ENCODE measurements around the gene PNPLA7. TPM values are rescaled to one million over a fixed set of nuclear protein-coding genes. Genes with fewer than 3 reads are reported as not detected.

PNPLA7 gene
- polyA plus RNA-seq, 1 of the 3 experiments (the other 2 are of a cell fraction) = 0.99 TPM

- Histone ChIP-seq H2AFZ (ENCODE audit: low read depth) (no peak overlapping the region), H3K4me3 (ENCODE audit: low read depth in 2 of 2, low read length in 1 of 2) (no peak overlapping the region), H3K9ac (no peak overlapping the region), H3K27me3 (ENCODE audit: insufficient read depth) (no peaks in the 10 kb centered on the region), H3K79me2 (ENCODE audit: insufficient read depth) (peaks cover 15% of the 10 kb centered on the region; the same call in 1 of the 2 replicates), H4K20me1 (ENCODE audit: insufficient read depth) (0 out of 2 replicates have a peak, but pooled peaks cover 4% of the 10 kb centered on the region), H3K36me3 (replicated peaks in 1 of 2; ENCODE audit: control insufficient read depth in 1 of 2, insufficient read depth in 2 of 2, low read length in 1 of 2) (no peaks in the 10 kb centered on the region), H3K27ac (ENCODE audit: low read depth in 2 of 2, low read length in 1 of 2) (peak overlapping the region in 1 of 2 experiments; percentile 54; a peak in 1 of 4 replicates), H3K4me2 (peak overlapping the region; percentile 60; the same call in 1 of the 2 replicates), H3F3A (replicated peaks; ENCODE audit: insufficient read depth) (peaks cover 15% of the 10 kb centered on the region), H3K4me1 (ENCODE audit: control insufficient read depth in 1 of 2, insufficient read depth in 2 of 2, low read depth in 1 of 2, low read length in 1 of 2) (peaks cover 3 to 19% of the 10 kb centered on the region in 2 experiments; a peak in 3 of 4 replicates), H3K9me3 (no peaks in the 10 kb centered on the region), H3K9me2 (no peaks in the 10 kb centered on the region)
- DNase-seq = no peak
- WGBS (ENCODE audit: low lambda C conversion rate) = 50% methylated on average over 22 of the region's 30 CpGs
- ChIA-PET CTCF (interaction anchor here (0.6 to 1.8 kb wide), 3 partner anchors 11 to 632 kb away, joined by 4 to 10 read pairs (median 4); partner anchors contain the start of genes EXD3 and NOXA1), POLR2A (interaction anchor here (1.2 kb wide), 1 partner anchor 10 kb away, joined by 3 read pairs; no protein-coding TSS in a partner anchor)
- no peak for TF ChIP-seq RCOR1 (IDR thresholded peaks at IDR 0.05; ENCODE audit: low read length)
- peak; percentile 72; the same call in 1 of the 2 replicates for TF ChIP-seq JUND (IDR thresholded peaks at IDR 0.05)
- no peak for TF ChIP-seq FOXJ3 (CRISPR knock-in tag; IDR thresholded peaks at IDR 0.05)
- TF ChIP-seq MAX (IDR thresholded peaks at IDR 0.05; ENCODE audit: low read depth) = peak; percentile 62; the same call in 1 of the 2 replicates
- no peak for TF ChIP-seq USF2 (IDR thresholded peaks at IDR 0.05; ENCODE audit: borderline replicate concordance, low read depth, low read length)
- TF ChIP-seq USF1 (IDR thresholded peaks at IDR 0.05; ENCODE audit: borderline replicate concordance, low read depth) = peak; percentile 46; the same call in 1 of the 2 replicates
- no peak for TF ChIP-seq ELF1 (IDR thresholded peaks at IDR 0.05)
- TF ChIP-seq NFIC (IDR thresholded peaks at IDR 0.05; ENCODE audit: borderline replicate concordance) = peak; percentile 90
- peak; percentile 85 for TF ChIP-seq FOSL2 (IDR thresholded peaks at IDR 0.05; ENCODE audit: borderline replicate concordance, low read depth)
- no peak for TF ChIP-seq FOXM1 (IDR thresholded peaks at IDR 0.05; ENCODE audit: low read depth)
- TF ChIP-seq POLR2AphosphoS5 (IDR thresholded peaks at IDR 0.05; ENCODE audit: low read depth, low read length) = no peak
- TF ChIP-seq TAF1 (IDR thresholded peaks at IDR 0.05; ENCODE audit: borderline replicate concordance, low read depth, low read length) = no peak
- TF ChIP-seq SIN3A (IDR thresholded peaks at IDR 0.05; ENCODE audit: borderline replicate concordance, low read depth, low read length) = no peak
- TF ChIP-seq PBX3 (IDR thresholded peaks at IDR 0.05) = no peak; the same call in 1 of the 2 replicates
- TF ChIP-seq IRF3 (IDR thresholded peaks at IDR 0.05; ENCODE audit: low read depth, low read length) = no peak
- no peak for TF ChIP-seq MEF2A (IDR thresholded peaks at IDR 0.05; ENCODE audit: borderline replicate concordance, low read depth)
- TF ChIP-seq ZBTB33 (IDR thresholded peaks at IDR 0.05; ENCODE audit: borderline replicate concordance, low read depth) = 0 out of 2 replicates have a peak, but pooled peaks have one; percentile 32
- TF ChIP-seq RFX5 (IDR thresholded peaks at IDR 0.05; ENCODE audit: low read length) = no peak
- TF ChIP-seq TEAD4 (IDR thresholded peaks at IDR 0.05; ENCODE audit: borderline replicate concordance, insufficient read depth) = peak; percentile 84
- peak in 1 of 2 experiments; percentile 16; a peak in 1 of 4 replicates for TF ChIP-seq EP300 (IDR thresholded peaks at IDR 0.05; ENCODE audit: borderline replicate concordance in 1 of 2, low read depth in 1 of 2, low read length in 1 of 2)
- no peak for TF ChIP-seq SMC3 (IDR thresholded peaks at IDR 0.05; ENCODE audit: low read depth, low read length)
- TF ChIP-seq GABPA (IDR thresholded peaks at IDR 0.05; ENCODE audit: low read depth) = no peak
- no peak for TF ChIP-seq MXI1 (IDR thresholded peaks at IDR 0.05; ENCODE audit: low read depth, low read length)
- peak; percentile 73; the same call in 1 of the 2 replicates for TF ChIP-seq RXRA (IDR thresholded peaks at IDR 0.05; ENCODE audit: borderline replicate concordance, low read depth)
- TF ChIP-seq NRF1 (IDR thresholded peaks at IDR 0.05; ENCODE audit: low read depth, low read length) = no peak
Observed at GRCh38 chr9:137411645-137412380, 138.4 kb downstream of the PNPLA7 start.

All from SK-N-SH (cell line).